ENCODE measurements around the gene PLIN4.
"Not testable (repeated sequence)": the region's sequence is repeated elsewhere in the genome, so short reads cannot be mapped to it uniquely, and the experiment has no call there.

PLIN4 gene

DNA sequence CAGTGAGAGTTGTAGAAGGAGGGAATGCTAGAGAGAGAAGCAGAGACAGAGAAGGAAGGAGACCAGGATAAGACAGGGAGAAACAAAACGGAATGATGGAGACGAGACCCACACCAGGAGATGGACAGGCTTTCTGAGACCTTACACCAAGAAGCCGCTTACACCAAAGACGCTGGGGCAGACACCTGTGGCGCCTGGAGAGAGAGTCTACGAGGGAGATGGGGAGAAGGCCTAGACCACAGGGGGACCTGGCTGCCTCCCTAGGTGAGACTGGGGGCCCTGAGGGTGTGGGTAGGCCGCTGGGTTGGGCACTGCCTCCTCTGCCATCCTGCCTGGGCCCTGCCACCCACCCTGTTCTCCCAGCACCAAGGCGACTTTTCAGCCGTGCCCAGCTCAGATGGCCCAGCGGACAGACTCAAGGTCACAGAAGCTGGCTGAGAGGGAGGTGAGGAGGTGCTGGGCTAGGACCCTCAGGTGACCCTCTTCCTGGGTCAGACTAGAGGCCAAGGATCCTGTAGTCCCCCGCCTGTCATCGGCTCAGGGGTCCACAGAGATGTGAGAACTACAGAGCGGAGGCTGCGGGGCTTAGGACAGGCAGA is 11.7 kb upstream of the PLIN4 start:
- ChIA-PET CTCF (no interaction called here), POLR2A (no interaction called here)
- TF ChIP-seq ZNF384 (IDR thresholded peaks at IDR 0.05) (no peak), HDGF (IDR thresholded peaks at IDR 0.05; ENCODE audit: borderline replicate concordance) (no peak), BHLHE40 (IDR thresholded peaks at IDR 0.05; ENCODE audit: borderline replicate concordance) (no peak), ELF4 (IDR thresholded peaks at IDR 0.05) (no peak), FOXA1 (IDR thresholded peaks at IDR 0.05) (no peak), CTBP1 (IDR thresholded peaks at IDR 0.05; ENCODE audit: borderline replicate concordance) (no peak), NFRKB (IDR thresholded peaks at IDR 0.05) (no peak), SP1 (IDR thresholded peaks at IDR 0.05) (no peak), SUZ12 (IDR thresholded peaks at IDR 0.05) (no peak), FOXK2 (IDR thresholded peaks at IDR 0.05) (no peak)
- TF ChIP-seq, protein P1, sequence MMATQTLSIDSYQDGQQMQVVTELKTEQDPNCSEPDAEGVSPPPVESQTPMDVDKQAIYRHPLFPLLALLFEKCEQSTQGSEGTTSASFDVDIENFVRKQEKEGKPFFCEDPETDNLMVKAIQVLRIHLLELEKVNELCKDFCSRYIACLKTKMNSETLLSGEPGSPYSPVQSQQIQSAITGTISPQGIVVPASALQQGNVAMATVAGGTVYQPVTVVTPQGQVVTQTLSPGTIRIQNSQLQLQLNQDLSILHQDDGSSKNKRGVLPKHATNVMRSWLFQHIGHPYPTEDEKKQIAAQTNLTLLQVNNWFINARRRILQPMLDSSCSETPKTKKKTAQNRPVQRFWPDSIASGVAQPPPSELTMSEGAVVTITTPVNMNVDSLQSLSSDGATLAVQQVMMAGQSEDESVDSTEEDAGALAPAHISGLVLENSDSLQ (IDR thresholded peaks at IDR 0.05): no peak
- DNase-seq (ENCODE audit: extremely low spot score): no peak

DNA sequence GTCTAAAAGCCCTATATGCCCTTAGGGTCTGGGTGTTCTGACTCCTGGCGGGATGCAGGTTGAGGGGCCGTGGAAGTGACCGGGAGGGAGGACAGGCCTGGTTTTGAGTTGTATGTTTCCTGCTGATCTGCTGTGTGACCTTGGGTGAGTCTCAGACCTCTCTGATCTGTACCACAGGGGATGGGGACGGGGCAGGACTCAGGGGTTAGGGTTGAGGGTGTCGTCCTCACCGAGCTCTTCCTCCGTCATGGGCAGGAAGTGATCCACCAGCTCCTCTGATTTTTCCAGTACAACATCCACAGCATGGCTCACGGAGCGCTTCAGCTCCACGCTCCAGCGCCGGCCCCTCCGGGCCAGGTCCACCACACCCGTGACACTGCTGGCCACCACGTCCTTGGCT is 10.6 kb upstream of the PLIN4 start:
- ChIA-PET POLR2A (no interaction called here), CTCF (no interaction called here)
- DNase-seq (ENCODE audit: extremely low spot score): no peak
- no peak for TF ChIP-seq TARDBP (IDR thresholded peaks at IDR 0.05)
- TF ChIP-seq BHLHE40 (IDR thresholded peaks at IDR 0.05; ENCODE audit: borderline replicate concordance): no peak

- ChIA-PET CTCF (interaction anchor here (1.3 to 2.9 kb wide), 2 partner anchors 8 to 10 kb away, joined by 4 to 20 read pairs; partner anchors contain the start of gene PLIN5), POLR2A (interaction anchor here (1.2 kb wide), 1 partner anchor 8 kb away, joined by 4 read pairs; the partner anchor contains the start of gene PLIN5)
- DNase-seq (ENCODE audit: extremely low spot score): not testable (repeated sequence)
- peak; percentile 61; the same call in 1 of the 2 replicates for TF ChIP-seq ZNF384 (IDR thresholded peaks at IDR 0.05)
These were observed 9.1 kb upstream of the PLIN4 start for GRCh38 chr19:4527377-4527776.

DNA sequence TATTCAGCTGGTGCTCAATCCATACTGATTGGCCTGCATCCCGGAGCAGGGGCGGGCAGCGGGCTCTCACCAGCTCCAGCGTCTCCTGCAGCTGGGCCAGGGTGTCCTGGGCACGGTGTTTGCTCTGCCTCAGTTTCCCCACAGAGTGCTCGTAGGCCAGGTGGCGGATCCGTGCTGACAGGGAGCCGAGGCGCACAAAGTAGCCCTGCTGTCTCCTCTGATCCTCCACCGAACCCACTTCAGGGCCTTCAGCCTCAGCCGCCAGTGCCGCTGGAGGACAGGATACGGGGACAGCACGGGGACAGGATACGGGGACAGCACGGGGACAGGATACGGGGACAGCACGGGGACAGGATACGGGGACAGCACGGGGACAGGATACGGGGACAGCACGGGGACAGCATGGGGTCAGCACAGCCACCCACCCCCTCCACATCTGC is 7.3 kb upstream of the PLIN4 start:
- CTCF ChIA-PET: interaction anchor here (0.5 to 2.9 kb wide), 12 partner anchors 9 to 258 kb away, joined by 3 to 20 read pairs (median 4); partner anchors contain the start of genes HDGFL2 and PLIN5
- POLR2A ChIA-PET: interaction anchor here (1.9 kb wide), 1 partner anchor 54 kb away, joined by 6 read pairs; the partner anchor contains the start of gene HDGFL2
- no peak for DNase-seq (ENCODE audit: extremely low spot score)
- TF ChIP-seq BHLHE40 (IDR thresholded peaks at IDR 0.05; ENCODE audit: borderline replicate concordance) (no peak), ELF4 (IDR thresholded peaks at IDR 0.05) (no peak), ARNT (IDR thresholded peaks at IDR 0.05) (no peak), TARDBP (IDR thresholded peaks at IDR 0.05) (no peak), SUZ12 (IDR thresholded peaks at IDR 0.05) (no peak), ZNF384 (IDR thresholded peaks at IDR 0.05) (no peak), SP1 (IDR thresholded peaks at IDR 0.05) (no peak), L3MBTL2 (conservative IDR thresholded peaks at IDR 0.05) (no peak), FOXK2 (IDR thresholded peaks at IDR 0.05) (no peak), NFRKB (IDR thresholded peaks at IDR 0.05) (no peak), CTBP1 (IDR thresholded peaks at IDR 0.05; ENCODE audit: borderline replicate concordance) (no peak), FOXM1 (IDR thresholded peaks at IDR 0.05; ENCODE audit: borderline replicate concordance) (no peak), HDGF (IDR thresholded peaks at IDR 0.05; ENCODE audit: borderline replicate concordance) (no peak), FOXA1 (IDR thresholded peaks at IDR 0.05) (no peak), LEF1 (IDR thresholded peaks at IDR 0.05; ENCODE audit: borderline replicate concordance) (no peak)
- TF ChIP-seq, protein P1 (IDR thresholded peaks at IDR 0.05): no peak

DNA sequence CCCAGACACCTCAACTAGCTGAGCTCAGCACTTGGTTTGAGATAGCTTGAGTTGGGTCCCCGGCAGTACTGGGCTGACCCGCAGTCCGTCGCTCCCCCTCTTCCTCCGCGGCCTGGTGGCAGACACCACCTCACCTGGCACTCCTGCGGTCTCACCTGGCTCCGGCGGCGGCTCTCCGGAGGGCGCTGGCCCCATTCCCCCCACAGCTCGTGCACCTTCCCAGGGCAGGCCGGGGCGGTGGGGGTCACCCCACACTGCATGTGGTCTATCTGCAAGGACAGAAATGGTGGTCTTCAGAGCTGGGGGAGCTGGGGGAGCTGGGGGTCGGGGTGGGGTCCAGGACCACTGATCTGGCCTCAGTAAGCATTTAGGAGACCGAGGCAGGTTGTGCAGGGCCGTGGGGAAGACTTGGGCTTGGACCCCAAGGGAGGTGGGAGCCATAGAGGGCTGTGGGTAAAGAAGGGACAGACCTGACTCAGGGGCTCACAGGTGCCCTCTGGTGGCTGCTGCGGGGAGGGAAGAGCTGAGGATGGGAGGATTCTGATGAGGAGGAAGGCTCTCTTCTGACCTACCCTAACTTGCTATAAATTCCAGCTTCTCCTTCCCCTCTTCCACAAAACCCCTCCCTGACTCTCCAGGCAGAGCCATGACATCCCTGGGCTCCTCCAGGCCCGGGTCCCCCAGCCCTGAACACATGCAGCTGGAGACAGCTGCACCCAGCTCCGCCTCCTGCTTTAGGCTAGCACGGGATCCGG is 6.7 kb upstream of the PLIN4 start:
- no peak for TF ChIP-seq SP1 (IDR thresholded peaks at IDR 0.05)
- no peak for TF ChIP-seq SUZ12 (IDR thresholded peaks at IDR 0.05)
- TF ChIP-seq, protein P1 (IDR thresholded peaks at IDR 0.05): no peak
- TF ChIP-seq CTBP1 (IDR thresholded peaks at IDR 0.05; ENCODE audit: borderline replicate concordance): no peak
- TF ChIP-seq TARDBP (IDR thresholded peaks at IDR 0.05): no peak
- no peak for TF ChIP-seq NFRKB (IDR thresholded peaks at IDR 0.05)
- TF ChIP-seq L3MBTL2 (conservative IDR thresholded peaks at IDR 0.05): no peak
- TF ChIP-seq HDGF (IDR thresholded peaks at IDR 0.05; ENCODE audit: borderline replicate concordance): no peak
- no peak for TF ChIP-seq BHLHE40 (IDR thresholded peaks at IDR 0.05; ENCODE audit: borderline replicate concordance)
- no peak for TF ChIP-seq FOXM1 (IDR thresholded peaks at IDR 0.05; ENCODE audit: borderline replicate concordance)
- TF ChIP-seq ARNT (IDR thresholded peaks at IDR 0.05): no peak
- no peak for TF ChIP-seq ELF4 (IDR thresholded peaks at IDR 0.05)
- no peak for TF ChIP-seq LEF1 (IDR thresholded peaks at IDR 0.05; ENCODE audit: borderline replicate concordance)
- no peak for TF ChIP-seq FOXA1 (IDR thresholded peaks at IDR 0.05)
- no peak for TF ChIP-seq FOXK2 (IDR thresholded peaks at IDR 0.05)
- TF ChIP-seq ZNF384 (IDR thresholded peaks at IDR 0.05): no peak
- POLR2A ChIA-PET: interaction anchor here (1.9 kb wide), 1 partner anchor 54 kb away, joined by 6 read pairs; the partner anchor contains the start of gene HDGFL2
- CTCF ChIA-PET: interaction anchor here (0.5 to 2.9 kb wide), 12 partner anchors 9 to 258 kb away, joined by 3 to 20 read pairs (median 4); partner anchors contain the start of genes HDGFL2 and PLIN5
- DNase-seq (ENCODE audit: extremely low spot score): peak; percentile 65

Data from HEK293T (cell line).